HepG2 (cell line): ENCODE measurements around the gene CCDC38. TPM values are rescaled to one million over a fixed set of nuclear protein-coding genes. Genes with fewer than 3 reads are reported as not detected.
A peak's percentile ranks its signal among the peaks of the same experiment; 100 is the strongest.

Experiments
- ARID5B ChIP-seq: IDR thresholded peaks from 2 replicates; pipeline ENCODE4 v1.4.0; 2020; ENCODE audit warnings: mild to moderate bottlenecking, missing genetic modification reagents
- HNF1B ChIP-seq: sonication (generic); formaldehyde crosslinking; IDR thresholded peaks from 2 replicates; pipeline ENCODE4 v1.5.1; 2020; ENCODE audit warnings: mild to moderate bottlenecking, moderate library complexity, missing genetic modification reagents
- MXD4 ChIP-seq: IDR thresholded peaks from 2 replicates; pipeline ENCODE4 v1.6.1; 2016; ENCODE audit warnings: mild to moderate bottlenecking, missing biosample characterization, missing genetic modification reagents
- MYPOP ChIP-seq: sonication (generic); formaldehyde crosslinking; IDR thresholded peaks from 2 replicates; pipeline ENCODE4 v1.8.1; 2023; ENCODE audit warnings: mild to moderate bottlenecking, moderate library complexity, missing genetic modification reagents
- NFE2 ChIP-seq: sonication (generic); formaldehyde crosslinking; IDR thresholded peaks from 2 replicates; pipeline ENCODE4 v1.4.0; 2020; ENCODE audit warnings: missing genetic modification reagents
- NFRKB ChIP-seq: fragments of 450-650 bp; IDR thresholded peaks from 2 replicates; pipeline ENCODE4 v1.6.1; 2017
- PPARG ChIP-seq: conservative IDR thresholded peaks from 2 replicates; pipeline ENCODE4 v1.6.1; 2016; ENCODE audit warnings: missing biosample characterization, missing genetic modification reagents
- PTBP1 ChIP-seq: fragments of 200-400 bp; formaldehyde crosslinking; IDR thresholded peaks from 2 replicates; pipeline ENCODE4 v1.6.1; 2018; ENCODE audit warnings: low read length, low read depth; ENCODE audit not compliant: poor library complexity, severe bottlenecking
- REPIN1 ChIP-seq: sonication (generic); formaldehyde crosslinking; IDR thresholded peaks from 2 replicates; pipeline ENCODE4 v1.8.0; 2022; ENCODE audit warnings: missing genetic modification reagents, low read depth, mild to moderate bottlenecking, borderline replicate concordance
- SIN3B ChIP-seq: fragments of 150-350 bp; IDR thresholded peaks from 2 replicates; pipeline ENCODE4 v1.6.1; 2014; ENCODE audit warnings: low read length
- SOX5 ChIP-seq: IDR thresholded peaks from 2 replicates; pipeline ENCODE4 v1.6.1; 2016; ENCODE audit warnings: borderline replicate concordance
- TERF1 ChIP-seq: sonication (generic); formaldehyde crosslinking; IDR thresholded peaks from 2 replicates; pipeline ENCODE4 v1.8.0; 2022; ENCODE audit warnings: mild to moderate bottlenecking, missing genetic modification reagents, moderate library complexity
- TRAFD1 ChIP-seq: sonication (generic); formaldehyde crosslinking; IDR thresholded peaks from 2 replicates; pipeline ENCODE4 v1.5.1; 2020; ENCODE audit warnings: missing genetic modification reagents, mild to moderate bottlenecking, borderline replicate concordance
- UBTF ChIP-seq: sonication (generic); formaldehyde crosslinking; IDR thresholded peaks from 2 replicates; pipeline ENCODE4 v1.4.0; 2020; ENCODE audit warnings: mild to moderate bottlenecking, missing genetic modification reagents
- ZNF768 ChIP-seq: sonication (generic); formaldehyde crosslinking; IDR thresholded peaks from 2 replicates; pipeline ENCODE4 v1.4.0; 2020; ENCODE audit warnings: missing genetic modification reagents
- ZSCAN29 ChIP-seq: sonication (generic); formaldehyde crosslinking; conservative IDR thresholded peaks from 2 replicates; pipeline ENCODE4 v1.4.0; 2020; ENCODE audit warnings: mild to moderate bottlenecking, missing genetic modification reagents
- polyA plus RNA-seq, 8 experiments: library from polyadenylated mRNA; depleted of rRNA in 3 of 8; stranded (reverse) in 7 of 8; unstranded in 1 of 8; fragments of >200 nt; fragmentation: Illumina TruSeq in 4 of 8; extraction: Trizol in 4 of 8; gene quantifications; 2 replicates each; pipeline versions ENCODE4 v1.2.1 to v1.2.3, GENCODE V29; 2011 to 2016; ENCODE audit warnings: low read depth in 4 of 8, missing spikeins in 1 of 8, mixed read lengths in 1 of 8; ENCODE audit not compliant: insufficient read depth in 1 of 8
- total RNA-seq, 5 experiments: library from RNA; depleted of rRNA; stranded (reverse); fragments of >200 nt; fragmentation: Illumina TruSeq; extraction: Trizol; gene quantifications; 2 replicates each; pipeline ENCODE4 v1.2.3, GENCODE V29; 2016; ENCODE audit warnings: low read depth in 1 of 5

The CCDC38 gene
- total and polyA plus RNA-seq, 2 of the 13 experiments (the other 11 are each of a cell fraction or from before 2014, with no cell fraction given): 0.24 to 0.32 TPM

GRCh38 chr12:95858451-95859343, 83.7 kb downstream of the CCDC38 start, which contains the start of gene SNRPF (continued):
- TF ChIP-seq ARID5B (peak; percentile 66), TRAFD1 (CRISPR knock-in tag) (peak; percentile 62; the same call in 1 of the 2 replicates), NFE2 (CRISPR knock-in tag) (no peak), MYPOP (CRISPR knock-in tag) (peak; percentile 97), TERF1 (CRISPR knock-in tag) (no peak), SOX5 (CRISPR knock-in tag) (peak; percentile 33; the same call in 1 of the 2 replicates), MXD4 (CRISPR knock-in tag) (peak; percentile 89; the same call in 1 of the 2 replicates), ZNF768 (CRISPR knock-in tag) (peak; percentile 64; the same call in 1 of the 2 replicates), REPIN1 (CRISPR knock-in tag) (peak; percentile 94), ZSCAN29 (peak; percentile 68; the same call in 1 of the 2 replicates), PPARG (CRISPR knock-in tag) (peak; percentile 84), UBTF (CRISPR knock-in tag) (peak; percentile 65), NFRKB (peak; percentile 80), SIN3B (peak; percentile 67), PTBP1 (no peak), HNF1B (CRISPR knock-in tag) (peak; percentile 77)
